ENCODE measurements around the gene SCYGR1. TPM values are rescaled to one million over a fixed set of nuclear protein-coding genes. Genes with fewer than 3 reads are reported as not detected.

SCYGR1 gene
- total and polyA plus RNA-seq, 3 donors from 2014 or later, result not detected

GRCh38 chr2:227414846-227415245, 27.1 kb upstream of the SCYGR1 start:
- intact Hi-C loops (cut with DNase I; ENCODE audit: low total_unique reads), result no loop called here
- H3K27ac ChIP-seq, result no peak overlapping the region
- no peak for DNase-seq

GRCh38 chr2:227413371-227413770, 25.6 kb upstream of the SCYGR1 start:
- no peaks in the 10 kb centered on the region for H3K4me1 ChIP-seq
- TF ChIP-seq POLR2A (IDR thresholded peaks at IDR 0.05), result no peak
- TF ChIP-seq CTCF (IDR thresholded peaks at IDR 0.05), result no peak
- intact Hi-C loops (cut with DNase I; ENCODE audit: low total_unique reads), result no loop called here
- H3K27ac ChIP-seq, result no peak overlapping the region
- H3K9me3 ChIP-seq, result no peaks in the 10 kb centered on the region
- DNase-seq, result no peak
- H3K27me3 ChIP-seq, result no peaks in the 10 kb centered on the region
- H3K4me3 ChIP-seq, result no peak overlapping the region
- no peaks in the 10 kb centered on the region for H3K36me3 ChIP-seq (ENCODE audit: low read depth, missing control alignments)
- 77 to 79% methylated on average over 8 of the region's 8 CpGs for WGBS, 2 donors

More at GRCh38 chr2:227414846-227415245, 27.1 kb upstream of the SCYGR1 start:
- no peaks in the 10 kb centered on the region for H3K36me3 ChIP-seq (ENCODE audit: low read depth, missing control alignments)
- H3K4me3 ChIP-seq, result no peak overlapping the region
- H3K9me3 ChIP-seq, result no peaks in the 10 kb centered on the region
- no peaks in the 10 kb centered on the region for H3K4me1 ChIP-seq
- H3K27me3 ChIP-seq, result no peaks in the 10 kb centered on the region
- TF ChIP-seq CTCF (IDR thresholded peaks at IDR 0.05), result no peak
- TF ChIP-seq POLR2A (IDR thresholded peaks at IDR 0.05), result no peak
- WGBS, 2 donors, result 87 to 94% methylated on average over 3 of the region's 3 CpGs

GRCh38 chr2:227412877-227413276, 25.1 kb upstream of the SCYGR1 start:
- H3K4me3 ChIP-seq, result no peak overlapping the region
- 77 to 89% methylated on average over 5 of the region's 5 CpGs for WGBS, 2 donors
- no peak overlapping the region for H3K27ac ChIP-seq
- no peaks in the 10 kb centered on the region for H3K27me3 ChIP-seq
- H3K36me3 ChIP-seq (ENCODE audit: low read depth, missing control alignments), result no peaks in the 10 kb centered on the region
- no peaks in the 10 kb centered on the region for H3K9me3 ChIP-seq
- no peak for TF ChIP-seq POLR2A (IDR thresholded peaks at IDR 0.05)
- TF ChIP-seq CTCF (IDR thresholded peaks at IDR 0.05), result no peak
- H3K4me1 ChIP-seq, result no peaks in the 10 kb centered on the region
- intact Hi-C loops (cut with DNase I; ENCODE audit: low total_unique reads), result no loop called here
- no peak for DNase-seq

- H3K27ac ChIP-seq, result no peak overlapping the region
- WGBS, 2 donors, result 68 to 77% methylated on average over 3 of the region's 3 CpGs
- peaks cover 2% of the 10 kb centered on the region for H3K4me1 ChIP-seq
- DNase-seq, result no peak
- intact Hi-C loops (cut with DNase I; ENCODE audit: low total_unique reads), result no loop called here
- H3K36me3 ChIP-seq (ENCODE audit: low read depth, missing control alignments), result no peaks in the 10 kb centered on the region
- TF ChIP-seq POLR2A (IDR thresholded peaks at IDR 0.05) (no peak), CTCF (IDR thresholded peaks at IDR 0.05) (no peak)
- H3K9me3 ChIP-seq, result no peaks in the 10 kb centered on the region
- no peaks in the 10 kb centered on the region for H3K27me3 ChIP-seq
- H3K4me3 ChIP-seq, result no peak overlapping the region
Measured at GRCh38 chr2:227411990-227412350, 24.2 kb upstream of the SCYGR1 start.

- WGBS, 2 donors, result 94 to 97% methylated on average over 9 of the region's 9 CpGs
- no peak for TF ChIP-seq POLR2A (IDR thresholded peaks at IDR 0.05)
- TF ChIP-seq CTCF (IDR thresholded peaks at IDR 0.05), result no peak
- DNase-seq, result no peak
- Histone ChIP-seq H3K36me3 (ENCODE audit: low read depth, missing control alignments) (no peaks in the 10 kb centered on the region), H3K9me3 (no peaks in the 10 kb centered on the region), H3K27ac (no peak overlapping the region), H3K27me3 (no peaks in the 10 kb centered on the region), H3K4me3 (no peak overlapping the region), H3K4me1 (peaks cover 6% of the 10 kb centered on the region)
- intact Hi-C loops (cut with DNase I; ENCODE audit: low total_unique reads), result no loop called here
Measured at GRCh38 chr2:227411320-227411989, 23.7 kb upstream of the SCYGR1 start.

Measured in testis (tissue), 3 donors.